OCI-LY7 (cell line): Measurements from ENCODE around the gene DPT.

Experiments
- EZH2phosphoT487 ChIP-seq: fragments of 200-600 bp; sonication (generic); IDR thresholded peaks from 2 replicates; pipeline ENCODE4 v1.6.1; 2018; ENCODE audit warnings: low read depth, borderline replicate concordance, mild to moderate bottlenecking, mixed run types, antibody characterized with exemption, low read length, moderate library complexity, mixed read lengths
- TF ChIP-seq, protein P1 (sequence below): fragments of 200-600 bp; sonication (generic); conservative IDR thresholded peaks from 2 replicates; pipeline ENCODE4 v1.5.1; 2014; ENCODE audit warnings: mild to moderate bottlenecking, antibody characterized with exemption, low read length, moderate library complexity, mixed read lengths

GRCh38 chr1:168772428-168773060 is 43.5 kb upstream of the DPT start:
- TF ChIP-seq, protein P1, sequence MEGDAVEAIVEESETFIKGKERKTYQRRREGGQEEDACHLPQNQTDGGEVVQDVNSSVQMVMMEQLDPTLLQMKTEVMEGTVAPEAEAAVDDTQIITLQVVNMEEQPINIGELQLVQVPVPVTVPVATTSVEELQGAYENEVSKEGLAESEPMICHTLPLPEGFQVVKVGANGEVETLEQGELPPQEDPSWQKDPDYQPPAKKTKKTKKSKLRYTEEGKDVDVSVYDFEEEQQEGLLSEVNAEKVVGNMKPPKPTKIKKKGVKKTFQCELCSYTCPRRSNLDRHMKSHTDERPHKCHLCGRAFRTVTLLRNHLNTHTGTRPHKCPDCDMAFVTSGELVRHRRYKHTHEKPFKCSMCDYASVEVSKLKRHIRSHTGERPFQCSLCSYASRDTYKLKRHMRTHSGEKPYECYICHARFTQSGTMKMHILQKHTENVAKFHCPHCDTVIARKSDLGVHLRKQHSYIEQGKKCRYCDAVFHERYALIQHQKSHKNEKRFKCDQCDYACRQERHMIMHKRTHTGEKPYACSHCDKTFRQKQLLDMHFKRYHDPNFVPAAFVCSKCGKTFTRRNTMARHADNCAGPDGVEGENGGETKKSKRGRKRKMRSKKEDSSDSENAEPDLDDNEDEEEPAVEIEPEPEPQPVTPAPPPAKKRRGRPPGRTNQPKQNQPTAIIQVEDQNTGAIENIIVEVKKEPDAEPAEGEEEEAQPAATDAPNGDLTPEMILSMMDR = no peak
- no peak for TF ChIP-seq EZH2phosphoT487
